WTC11 (cell line): Measurements from ENCODE around the gene AMOT. TPM values are rescaled to one million over a fixed set of nuclear protein-coding genes. Genes with fewer than 3 reads are reported as not detected.

Experiments used
- ATAC-seq: fragments of 200-7000 bp; cut with Tn5 transposase; 2 replicates; pipeline ENCODE4 v1.10.0; 2021; ENCODE audit warnings: mild to moderate bottlenecking, moderate library complexity
- CTCF ChIA-PET: fragments of 300-600 bp; sonication (Branson Sonifier 250); formaldehyde crosslinking; loops from one replicate; lab custom pipeline; 2021; ENCODE audit warnings: antibody characterized with exemption; lab: Charles Lee
- POLR2A ChIA-PET: fragments of 350-600 bp; sonication (Branson Sonifier 250); formaldehyde crosslinking; loops from one replicate; lab custom pipeline; 2021; ENCODE audit warnings: antibody characterized with exemption; lab: Charles Lee
- DNase-seq: peaks from one replicate; pipeline ENCODE4 v3.0.0; 2021; ENCODE audit warnings: low spot score
- H3K27ac Mint-ChIP-seq: 2 replicates; pipeline ENCODE4 v1.8.0; 2021; ENCODE audit warnings: mixed read lengths
- H3K27me3 Mint-ChIP-seq: 2 replicates; pipeline ENCODE4 v1.8.0; 2021; ENCODE audit warnings: low read depth, mild to moderate bottlenecking, moderate library complexity, mixed read lengths
- H3K36me3 Mint-ChIP-seq: 2 replicates; pipeline ENCODE4 v1.8.0; 2021; ENCODE audit warnings: mixed read lengths
- H3K4me1 Mint-ChIP-seq: 2 replicates; pipeline ENCODE4 v1.8.0; 2022; ENCODE audit warnings: mixed read lengths
- H3K4me3 Mint-ChIP-seq: 2 replicates; pipeline ENCODE4 v1.8.0; 2021; ENCODE audit warnings: mild to moderate bottlenecking, moderate library complexity, mixed read lengths
- H3K9me3 Mint-ChIP-seq: 2 replicates; pipeline ENCODE4 v1.8.0; 2021; ENCODE audit warnings: mixed read lengths
- ARID4B ChIP-seq: sonication (generic); formaldehyde crosslinking; IDR thresholded peaks from 2 replicates; pipeline ENCODE4 v1.8.0; 2023; ENCODE audit warnings: missing genetic modification reagents, mild to moderate bottlenecking, borderline replicate concordance
- CDX4 ChIP-seq: fragments of 250-450 bp; sonication (Bioruptor Pico); IDR thresholded peaks from 2 replicates; pipeline ENCODE4 v1.9.0; 2021; ENCODE audit warnings: moderate library complexity, mild to moderate bottlenecking, inconsistent platforms, borderline replicate concordance
- FOXK1 ChIP-seq: sonication (generic); formaldehyde crosslinking; IDR thresholded peaks from 2 replicates; pipeline ENCODE4 v1.8.0; 2022; ENCODE audit warnings: mild to moderate bottlenecking, moderate library complexity, missing genetic modification reagents
- GTF2I ChIP-seq: fragments of 250-450 bp; sonication (Bioruptor Pico); conservative IDR thresholded peaks from 2 replicates; pipeline ENCODE4 v1.4.0; 2021; ENCODE audit warnings: mild to moderate bottlenecking
- JAZF1 ChIP-seq: fragments of 250-450 bp; sonication (Bioruptor Pico); IDR thresholded peaks from 2 replicates; pipeline ENCODE4 v1.9.0; 2021; ENCODE audit warnings: moderate library complexity, mild to moderate bottlenecking, inconsistent platforms
- NFATC4 ChIP-seq: fragments of 250-450 bp; sonication (Bioruptor Pico); IDR thresholded peaks from 2 replicates; pipeline ENCODE4 v1.9.0; 2021; ENCODE audit warnings: mild to moderate bottlenecking
- NFE2L1 ChIP-seq: sonication (generic); formaldehyde crosslinking; IDR thresholded peaks from 2 replicates; pipeline ENCODE4 v1.8.1; 2023; ENCODE audit warnings: missing genetic modification reagents
- NFYB ChIP-seq: sonication (generic); formaldehyde crosslinking; conservative IDR thresholded peaks from 2 replicates; pipeline ENCODE4 v1.8.0; 2022; ENCODE audit warnings: low read depth, missing genetic modification reagents
- NR2C2 ChIP-seq: sonication (generic); formaldehyde crosslinking; IDR thresholded peaks from 2 replicates; pipeline ENCODE4 v1.8.0; 2022; ENCODE audit warnings: mild to moderate bottlenecking, missing genetic modification reagents
- NR3C1 ChIP-seq: sonication (generic); formaldehyde crosslinking; conservative IDR thresholded peaks from 2 replicates; pipeline ENCODE4 v1.8.1; 2023; ENCODE audit warnings: low read depth, mild to moderate bottlenecking, missing genetic modification reagents
- OVOL2 ChIP-seq: fragments of 250-450 bp; sonication (Bioruptor Pico); IDR thresholded peaks from 2 replicates; pipeline ENCODE4 v1.9.0; 2021; ENCODE audit warnings: mild to moderate bottlenecking, borderline replicate concordance
- USF1 ChIP-seq: sonication (generic); formaldehyde crosslinking; IDR thresholded peaks from 2 replicates; pipeline ENCODE4 v1.8.0; 2022; ENCODE audit warnings: mild to moderate bottlenecking, missing genetic modification reagents
- ZBTB43 ChIP-seq: sonication (generic); formaldehyde crosslinking; IDR thresholded peaks from 2 replicates; pipeline ENCODE4 v1.8.1; 2023; ENCODE audit warnings: mild to moderate bottlenecking, missing genetic modification reagents
- ZMAT4 ChIP-seq: fragments of 250-450 bp; sonication (Bioruptor Pico); IDR thresholded peaks from 2 replicates; pipeline ENCODE4 v1.9.0; 2021; ENCODE audit warnings: mild to moderate bottlenecking
- ZNF263 ChIP-seq: sonication (generic); formaldehyde crosslinking; IDR thresholded peaks from 2 replicates; pipeline ENCODE4 v1.8.1; 2022; ENCODE audit warnings: low read depth, mild to moderate bottlenecking, moderate library complexity, missing genetic modification reagents
- total RNA-seq: library from RNA; stranded (reverse); gene quantifications from 3 replicates; pipeline ENCODE4 v1.2.3, GENCODE V29; 2021

Gene AMOT
- total RNA-seq, 1 experiment from 2014 or later, result 7.2 TPM

GRCh38 chrX:112808007-112808406, 32.6 kb downstream of the AMOT start (continued):
- TF ChIP-seq CDX4 (CRISPR knock-in tag), result no peak

- POLR2A ChIA-PET, result no interaction called here
Observed at GRCh38 chrX:112803060-112803459, 37.6 kb downstream of the AMOT start.

GRCh38 chrX:112802541-112802940, 38.1 kb downstream of the AMOT start:
- Mint-ChIP-seq H3K27me3 (no peaks in the 10 kb centered on the region; the same call in 1 of the 2 replicates), H3K27ac (no peak overlapping the region), H3K36me3 (no peaks in the 10 kb centered on the region), H3K4me1 (peaks cover 15% of the 10 kb centered on the region), H3K4me3 (no peak overlapping the region), H3K9me3 (no peaks in the 10 kb centered on the region)
- CTCF ChIA-PET, result no interaction called here
- no peak for TF ChIP-seq CDX4 (CRISPR knock-in tag)
- TF ChIP-seq NFE2L1 (CRISPR knock-in tag), result no peak
- no peak for DNase-seq
- POLR2A ChIA-PET, result no interaction called here
- no peak for ATAC-seq

More at GRCh38 chrX:112803060-112803459, 37.6 kb downstream of the AMOT start:
- Mint-ChIP-seq H3K27me3 (no peaks in the 10 kb centered on the region; the same call in 1 of the 2 replicates), H3K9me3 (no peaks in the 10 kb centered on the region), H3K36me3 (no peaks in the 10 kb centered on the region), H3K27ac (no peak overlapping the region), H3K4me1 (peaks cover 20% of the 10 kb centered on the region), H3K4me3 (no peak overlapping the region)
- no peak for ATAC-seq
- CTCF ChIA-PET, result no interaction called here
- no peak for DNase-seq
- TF ChIP-seq GTF2I (CRISPR knock-in tag) (no peak), ZNF263 (no peak), FOXK1 (CRISPR knock-in tag) (no peak), NFYB (CRISPR knock-in tag) (no peak), ZMAT4 (CRISPR knock-in tag) (no peak), NR2C2 (CRISPR knock-in tag) (no peak), NFATC4 (CRISPR knock-in tag) (no peak), OVOL2 (no peak), ZBTB43 (no peak), NR3C1 (no peak)

GRCh38 chrX:112800971-112801775, 39.5 kb downstream of the AMOT start:
- Mint-ChIP-seq H3K4me3 (no peak overlapping the region), H3K36me3 (no peaks in the 10 kb centered on the region)
- TF ChIP-seq ZBTB43, result no peak
- TF ChIP-seq ARID4B (CRISPR knock-in tag), result no peak
- TF ChIP-seq JAZF1 (CRISPR knock-in tag), result no peak
- no peak for TF ChIP-seq NFYB (CRISPR knock-in tag)
- TF ChIP-seq USF1 (CRISPR knock-in tag), result no peak

More at GRCh38 chrX:112800971-112801775, 39.5 kb downstream of the AMOT start:
- H3K27me3 Mint-ChIP-seq, result no peaks in the 10 kb centered on the region; the same call in 1 of the 2 replicates
- H3K4me1 Mint-ChIP-seq, result peaks cover 7% of the 10 kb centered on the region
- H3K9me3 Mint-ChIP-seq, result no peaks in the 10 kb centered on the region
- no peak overlapping the region for H3K27ac Mint-ChIP-seq
- DNase-seq, result no peak
- no peak for ATAC-seq
- CTCF ChIA-PET, result no interaction called here
- POLR2A ChIA-PET, result no interaction called here
